HepG2 (cell line): ENCODE measurements around the gene ASMT. TPM values are rescaled to one million over a fixed set of nuclear protein-coding genes. Genes with fewer than 3 reads are reported as not detected.
A peak's percentile ranks its signal among the peaks of the same experiment; 100 is the strongest.

Experiments used
- ATAC-seq: fragments of 200-7000 bp; cut with Tn5 transposase; 3 replicates; pipeline ENCODE4 v1.9.1; 2020; ENCODE audit warnings: mild to moderate bottlenecking, moderate library complexity
- BruUV-seq: library from RNA; stranded (reverse); fragments of 400-500 nt; replicated peaks from 2 replicates; lab custom pipeline; 2021; lab: Mats Ljungman, UMichigan
- CTCF ChIA-PET: fragments of 300-600 bp; formaldehyde crosslinking; extraction: SDS; loops from one replicate; lab custom pipeline; 2021; ENCODE audit warnings: low total read pairs, inconsistent platforms, low intra/inter-chr PET ratio; lab: Yijun Ruan, JAX
- POLR2A ChIA-PET: fragments of 350-600 bp; sonication (Branson Sonifier 250); formaldehyde crosslinking; loops from one replicate; lab custom pipeline; 2020; ENCODE audit warnings: antibody characterized with exemption, inconsistent platforms; lab: Yijun Ruan, JAX
- DNase-seq: peaks from one replicate; pipeline ENCODE4 v3.0.0-alpha.2; 2015; ENCODE audit warnings: low spot score
- FAIRE-seq: peaks from 3 replicates; lab custom pipeline; 2011; peaks lifted over from hg19 to GRCh38; lab: Jason Lieb, UNC
- H2AFZ ChIP-seq: one replicate; pipeline ENCODE4 v1.6.1; 2011; ENCODE audit warnings: low read length, inconsistent platforms
- H3K27ac ChIP-seq: fragments of 300-600 bp; 3 replicates; pipeline ENCODE4 v1.8.0; 2011; ENCODE audit warnings: mixed run types, mild to moderate bottlenecking, mixed read lengths, low read length, inconsistent platforms; ENCODE audit not compliant: insufficient read depth; ENCODE audit errors: extremely low read length
- H3K27me3 ChIP-seq, 2 experiments: fragments of 200-600 bp in 1 of 2; 2 replicates in 1 of 2; 3 replicates in 1 of 2; pipeline versions ENCODE4 v1.6.0 to v1.8.0; 2011; ENCODE audit warnings: low read length in 2 of 2, mild to moderate bottlenecking in 2 of 2, moderate library complexity in 2 of 2, inconsistent platforms in 1 of 2; ENCODE audit not compliant: insufficient read depth in 2 of 2, control insufficient read depth in 1 of 2
- H3K36me3 ChIP-seq, 2 experiments: fragments of 200-600 bp in 1 of 2; replicated peaks in 1 of 2; 2 replicates in 1 of 2; 3 replicates in 1 of 2; pipeline versions ENCODE4 v1.5.1 to v1.8.0; 2011; ENCODE audit warnings: low read length in 2 of 2, inconsistent platforms in 1 of 2; ENCODE audit not compliant: insufficient read depth in 2 of 2, control insufficient read depth in 1 of 2
- H3K4me1 ChIP-seq: 2 replicates; pipeline ENCODE4 v1.5.1; 2012; ENCODE audit warnings: low read length, inconsistent platforms; ENCODE audit not compliant: insufficient read depth
- H3K4me2 ChIP-seq: 2 replicates; pipeline ENCODE4 v1.6.0; 2011; ENCODE audit warnings: low read depth, low read length, inconsistent platforms
- H3K4me3 ChIP-seq, 3 experiments: fragments of 200-600 bp in 1 of 3; sonication (generic), shearing (Covaris generic) in 1 of 3; replicated peaks in 1 of 3; 2 replicates each; pipeline ENCODE4 v1.5.1; 2011 to 2016; ENCODE audit warnings: low read length in 3 of 3, inconsistent platforms in 2 of 3, low read depth in 2 of 3, mild to moderate bottlenecking in 2 of 3, control low read depth in 1 of 3, mixed read lengths in 1 of 3; ENCODE audit not compliant: insufficient read depth in 1 of 3
- H3K79me2 ChIP-seq: one replicate; pipeline ENCODE4 v1.6.1; 2011; ENCODE audit warnings: low read length, inconsistent platforms; ENCODE audit not compliant: insufficient read depth
- H3K9ac ChIP-seq: 2 replicates; pipeline ENCODE4 v1.6.0; 2011; ENCODE audit warnings: mild to moderate bottlenecking, low read depth, low read length, inconsistent platforms; ENCODE audit not compliant: insufficient read depth
- H3K9me3 ChIP-seq: 2 replicates; pipeline ENCODE4 v1.5.1; 2012; ENCODE audit warnings: mild to moderate bottlenecking, low read length
- H4K20me1 ChIP-seq: 2 replicates; pipeline ENCODE4 v1.6.0; 2011; ENCODE audit warnings: inconsistent platforms, mild to moderate bottlenecking, low read length, moderate library complexity; ENCODE audit not compliant: insufficient read depth
- ARHGAP35 ChIP-seq: sonication (generic); formaldehyde crosslinking; IDR thresholded peaks from 2 replicates; pipeline ENCODE4 v1.9.0; 2022; ENCODE audit warnings: mild to moderate bottlenecking, inconsistent platforms, moderate library complexity, missing genetic modification reagents, borderline replicate concordance
- HNRNPK ChIP-seq: fragments of 200-400 bp; formaldehyde crosslinking; IDR thresholded peaks from 2 replicates; pipeline ENCODE4 v1.6.1; 2018; ENCODE audit warnings: low read length, low read depth, moderate library complexity, mild to moderate bottlenecking; ENCODE audit not compliant: poor library complexity, severe bottlenecking
- PCBP1 ChIP-seq: fragments of 200-400 bp; formaldehyde crosslinking; IDR thresholded peaks from 2 replicates; pipeline ENCODE4 v1.6.1; 2017; ENCODE audit warnings: mild to moderate bottlenecking, low read depth, low read length, borderline replicate concordance
- ZBTB38 ChIP-seq: sonication (generic); formaldehyde crosslinking; IDR thresholded peaks from 2 replicates; pipeline ENCODE4 v1.5.1; 2020; ENCODE audit warnings: mild to moderate bottlenecking, missing genetic modification reagents
- ZNF121 ChIP-seq: sonication (generic); formaldehyde crosslinking; IDR thresholded peaks from 2 replicates; pipeline ENCODE4 v1.5.0; 2020; ENCODE audit warnings: mild to moderate bottlenecking, missing genetic modification reagents
- ZNF138 ChIP-seq: sonication (generic); formaldehyde crosslinking; IDR thresholded peaks from 2 replicates; pipeline ENCODE4 v1.5.0; 2020; ENCODE audit warnings: mild to moderate bottlenecking, low read depth, missing genetic modification reagents
- WGBS: methylation state at CpG from one replicate; pipeline ENCODE4 v1.1.6; 2017; ENCODE audit warnings: low lambda C conversion rate; 5-methylcytosine and 5-hydroxymethylcytosine counted together
- in situ Hi-C: cut with HindIII; loops from 2 replicates; pipeline ENCODE4 v1.10.0; 2017; ENCODE audit warnings: low pct_unique_long_range_greater_than_20kb; ENCODE audit not compliant: extremely low pct_ligation_motif_present
- intact Hi-C: fragments of 100-400 bp; cut with micrococcal nuclease; formaldehyde crosslinking; loops from one replicate; pipeline ENCODE4 v1.10.0; 2022; ENCODE audit not compliant: unreplicated experiment
- polyA plus RNA-seq, 8 experiments: library from polyadenylated mRNA; depleted of rRNA in 3 of 8; stranded (reverse) in 7 of 8; unstranded in 1 of 8; fragments of >200 nt; fragmentation: Illumina TruSeq in 4 of 8; extraction: Trizol in 4 of 8; gene quantifications; 2 replicates each; pipeline versions ENCODE4 v1.2.1 to v1.2.3, GENCODE V29; 2011 to 2016; ENCODE audit warnings: low read depth in 4 of 8, missing spikeins in 1 of 8, mixed read lengths in 1 of 8; ENCODE audit not compliant: insufficient read depth in 1 of 8
- total RNA-seq, 5 experiments: library from RNA; depleted of rRNA; stranded (reverse); fragments of >200 nt; fragmentation: Illumina TruSeq; extraction: Trizol; gene quantifications; 2 replicates each; pipeline ENCODE4 v1.2.3, GENCODE V29; 2016; ENCODE audit warnings: low read depth in 1 of 5

ASMT gene
- total and polyA plus RNA-seq, 2 of the 13 experiments (the other 11 are each of a cell fraction or from before 2014, with no cell fraction given) = 0.04 TPM; not detected in 1

GRCh38 chrX:1584237-1585011 is 30.4 kb upstream of the ASMT start:
- in situ Hi-C loops = loop anchor here (5.0 kb wide), 1 partner anchor 117 kb away; no protein-coding TSS in a partner anchor
- 43% methylated on average over 8 of the region's 8 CpGs for WGBS

GRCh38 chrX:1587161-1587560 is 27.7 kb upstream of the ASMT start:
- no peak for DNase-seq
- in situ Hi-C loops = no loop called here

More at GRCh38 chrX:1584237-1585011, 30.4 kb upstream of the ASMT start:
- Histone ChIP-seq H3K27me3 (no peaks in the 10 kb centered on the region), H3K36me3 (no peaks in the 10 kb centered on the region), H4K20me1 (no peaks in the 10 kb centered on the region), H3K79me2 (no peaks in the 10 kb centered on the region), H3K4me3 (no peak overlapping the region), H3K4me2 (no peak overlapping the region), H3K9ac (no peak overlapping the region), H3K27ac (no peak overlapping the region), H3K4me1 (peaks cover 10% of the 10 kb centered on the region), H3K9me3 (no peaks in the 10 kb centered on the region), H2AFZ (no peak overlapping the region)
- ChIA-PET POLR2A (no interaction called here), CTCF (no interaction called here)
- BruUV-seq = no TSS peak
- TF ChIP-seq ARHGAP35 (CRISPR knock-in tag) (no peak), ZNF121 (CRISPR knock-in tag) (peak; percentile 66)
- intact Hi-C loops = loop anchor here (10.0 kb wide), 1 partner anchor 50 kb away; the partner anchor contains the start of gene P2RY8
- FAIRE-seq (no peak), DNase-seq (no peak), ATAC-seq (no peak)

More at GRCh38 chrX:1587161-1587560, 27.7 kb upstream of the ASMT start:
- H3K4me2 ChIP-seq = no peak overlapping the region; the same call in 1 of the 2 replicates
- 13% methylated on average over 5 of the region's 5 CpGs for WGBS
- TF ChIP-seq ZNF138 (CRISPR knock-in tag) = no peak
- no peak for TF ChIP-seq ZBTB38
- 0 out of 2 replicates have a peak, but pooled peaks have one; percentile 37 for TF ChIP-seq PCBP1
- peak; percentile 87 for TF ChIP-seq HNRNPK
- ATAC-seq (no peak), FAIRE-seq (no peak)
- intact Hi-C loops = loop anchor here (10.0 kb wide), 1 partner anchor 52 kb away; the partner anchor contains the start of gene P2RY8
- H3K4me1 ChIP-seq = peaks cover 22% of the 10 kb centered on the region
- H3K9ac ChIP-seq = no peak overlapping the region
- BruUV-seq = no TSS peak
- H3K9me3 ChIP-seq = no peaks in the 10 kb centered on the region
- no peak overlapping the region for H3K4me3 ChIP-seq
- ChIA-PET POLR2A (no interaction called here), CTCF (no interaction called here)
- no peak overlapping the region for H2AFZ ChIP-seq
- H4K20me1 ChIP-seq = peaks cover 3% of the 10 kb centered on the region; the same call in 1 of the 2 replicates
- H3K27me3 ChIP-seq = no peaks in the 10 kb centered on the region; a peak in 1 of 5 replicates
- H3K27ac ChIP-seq = no peak overlapping the region
- H3K79me2 ChIP-seq = peaks cover 4% of the 10 kb centered on the region
- H3K36me3 ChIP-seq = no peaks in the 10 kb centered on the region
